ENCODE results near the gene NACAD.

NACAD gene

DNA sequence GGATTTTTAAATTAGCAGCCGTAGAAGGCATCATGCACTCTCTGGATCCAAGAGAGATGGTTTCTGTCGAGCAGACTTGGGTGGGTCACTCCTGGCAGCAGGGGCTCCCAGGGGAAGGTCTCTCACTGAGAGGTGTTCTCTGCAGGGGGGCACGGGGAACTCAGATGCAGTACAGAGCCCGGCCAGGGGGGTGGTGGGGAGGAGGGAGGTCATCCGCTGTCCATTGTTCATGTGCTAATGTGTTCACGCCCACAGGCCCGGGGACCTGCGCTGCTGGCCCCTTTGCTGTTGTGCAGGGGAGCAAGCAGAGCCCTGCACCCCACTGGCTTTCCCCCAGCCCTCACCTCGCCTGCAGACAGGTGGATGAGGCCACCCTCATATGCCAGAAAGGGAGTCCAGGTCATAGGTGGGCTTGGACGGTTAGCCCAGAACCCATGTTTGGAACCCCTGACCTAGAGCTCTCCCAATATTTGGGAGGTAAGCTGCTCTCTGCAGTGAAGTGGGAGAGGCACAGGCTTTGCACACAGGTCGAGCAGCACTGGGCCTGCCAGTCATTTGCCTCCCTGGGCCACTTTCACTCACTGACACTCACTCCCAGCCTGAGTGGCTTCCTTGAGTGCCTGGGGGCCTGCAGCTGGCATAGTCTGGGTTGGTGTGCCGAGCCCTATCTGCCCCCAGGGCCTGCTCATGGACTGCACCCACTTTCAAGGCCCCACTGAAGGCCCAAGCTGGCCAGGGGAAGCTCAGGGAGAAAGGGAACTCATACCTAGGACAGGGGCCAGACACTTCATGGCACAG is 35.3 kb upstream of the NACAD start:
- TF ChIP-seq ZFX (IDR thresholded peaks at IDR 0.05) = no peak
- TF ChIP-seq, protein P1, sequence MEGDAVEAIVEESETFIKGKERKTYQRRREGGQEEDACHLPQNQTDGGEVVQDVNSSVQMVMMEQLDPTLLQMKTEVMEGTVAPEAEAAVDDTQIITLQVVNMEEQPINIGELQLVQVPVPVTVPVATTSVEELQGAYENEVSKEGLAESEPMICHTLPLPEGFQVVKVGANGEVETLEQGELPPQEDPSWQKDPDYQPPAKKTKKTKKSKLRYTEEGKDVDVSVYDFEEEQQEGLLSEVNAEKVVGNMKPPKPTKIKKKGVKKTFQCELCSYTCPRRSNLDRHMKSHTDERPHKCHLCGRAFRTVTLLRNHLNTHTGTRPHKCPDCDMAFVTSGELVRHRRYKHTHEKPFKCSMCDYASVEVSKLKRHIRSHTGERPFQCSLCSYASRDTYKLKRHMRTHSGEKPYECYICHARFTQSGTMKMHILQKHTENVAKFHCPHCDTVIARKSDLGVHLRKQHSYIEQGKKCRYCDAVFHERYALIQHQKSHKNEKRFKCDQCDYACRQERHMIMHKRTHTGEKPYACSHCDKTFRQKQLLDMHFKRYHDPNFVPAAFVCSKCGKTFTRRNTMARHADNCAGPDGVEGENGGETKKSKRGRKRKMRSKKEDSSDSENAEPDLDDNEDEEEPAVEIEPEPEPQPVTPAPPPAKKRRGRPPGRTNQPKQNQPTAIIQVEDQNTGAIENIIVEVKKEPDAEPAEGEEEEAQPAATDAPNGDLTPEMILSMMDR (conservative IDR thresholded peaks at IDR 0.05) = no peak
- no peak overlapping the region for H3K27ac ChIP-seq

DNA sequence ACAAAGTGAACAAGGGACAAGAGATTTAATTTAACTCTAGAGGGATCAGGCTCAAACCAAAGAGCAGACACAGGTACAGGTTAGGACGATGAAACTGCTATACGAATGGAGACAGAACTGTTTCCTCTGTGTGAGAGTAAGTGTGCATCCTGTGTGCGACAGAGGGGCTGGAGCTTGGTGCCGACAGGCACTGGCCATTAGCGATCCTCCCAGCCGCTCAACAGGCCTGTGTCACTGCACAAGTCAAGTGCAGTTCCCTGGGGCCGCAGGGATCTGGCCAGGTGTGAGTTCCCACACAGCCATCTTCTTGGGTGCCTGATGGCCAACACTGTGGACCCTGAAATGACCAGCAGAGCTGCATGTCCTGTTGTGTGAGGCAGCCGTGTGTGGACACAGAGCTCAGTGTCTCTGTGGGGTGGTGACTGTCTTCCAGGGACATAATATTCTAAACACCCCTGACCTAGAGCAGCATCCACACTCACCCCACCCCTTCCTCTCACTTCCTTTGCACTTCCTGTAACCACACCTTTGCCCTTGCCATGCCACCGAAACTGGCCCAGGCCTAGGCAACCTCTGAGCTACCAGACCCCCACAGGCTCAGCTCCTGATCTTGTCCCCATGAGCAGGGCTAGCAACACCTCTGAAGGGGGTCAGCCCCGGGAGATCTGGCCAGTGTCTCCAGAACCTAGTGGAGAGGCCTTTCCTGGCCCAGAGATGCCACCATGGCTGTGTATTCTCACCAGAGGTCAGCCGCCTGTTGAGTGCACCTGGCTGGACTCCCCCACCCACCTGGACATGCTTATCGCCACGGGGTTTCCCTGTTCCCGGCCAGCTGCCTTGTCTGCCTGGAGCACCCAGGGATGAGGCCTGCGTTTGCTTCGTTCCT is 34.4 kb upstream of the NACAD start:
- H3K27ac ChIP-seq = no peak overlapping the region
- TF ChIP-seq ZFX (IDR thresholded peaks at IDR 0.05) = no peak
- TF ChIP-seq, protein P1 (conservative IDR thresholded peaks at IDR 0.05) = no peak

DNA sequence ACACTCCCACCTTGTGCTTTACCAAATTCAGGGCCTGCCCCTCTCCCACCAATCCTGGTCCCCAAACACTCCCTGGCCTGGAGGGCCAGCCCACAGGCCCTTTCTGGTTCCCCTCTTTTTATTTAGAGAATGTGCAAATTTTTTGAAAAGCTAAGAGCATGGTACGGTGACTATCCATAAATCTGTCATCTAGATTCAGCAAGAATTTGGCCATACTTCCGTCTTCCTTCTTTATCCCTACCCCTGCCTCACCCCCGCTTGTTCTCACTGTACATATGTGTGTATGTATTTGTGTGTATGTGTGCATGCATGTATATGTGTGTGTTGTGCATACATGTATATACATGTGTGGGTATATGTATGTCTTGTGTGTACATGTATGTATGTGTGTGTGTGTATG is 30.8 kb upstream of the NACAD start:
- TF ChIP-seq, protein P1 (conservative IDR thresholded peaks at IDR 0.05) = no peak
- no peak for TF ChIP-seq ZFX (IDR thresholded peaks at IDR 0.05)
- H3K27ac ChIP-seq = no peak overlapping the region

DNA sequence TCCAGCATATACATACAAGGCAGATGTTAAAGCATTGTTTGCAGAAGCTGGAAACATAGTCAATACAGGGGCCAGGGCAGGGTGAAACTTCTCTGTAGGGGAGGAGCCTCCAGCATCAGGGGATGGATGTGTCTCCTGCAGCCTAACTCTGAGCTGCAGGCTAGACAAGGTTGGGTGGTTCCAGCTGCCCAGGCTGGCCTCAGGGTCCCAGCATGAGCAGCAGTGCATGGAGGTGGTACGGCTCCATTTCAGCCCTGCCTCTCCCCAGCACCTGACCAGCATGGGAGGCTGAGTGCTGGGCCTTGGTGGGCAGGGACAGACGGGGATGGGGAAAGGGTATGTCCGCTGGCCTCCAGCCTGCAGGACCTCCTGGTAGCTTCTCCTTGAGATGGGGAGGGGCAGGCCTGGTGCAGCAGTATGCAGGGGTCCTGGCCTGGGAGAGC is 30.1 kb upstream of the NACAD start:
- no peak for TF ChIP-seq ZFX (IDR thresholded peaks at IDR 0.05)
- TF ChIP-seq, protein P1 (conservative IDR thresholded peaks at IDR 0.05) = no peak
- H3K27ac ChIP-seq = no peak overlapping the region

DNA sequence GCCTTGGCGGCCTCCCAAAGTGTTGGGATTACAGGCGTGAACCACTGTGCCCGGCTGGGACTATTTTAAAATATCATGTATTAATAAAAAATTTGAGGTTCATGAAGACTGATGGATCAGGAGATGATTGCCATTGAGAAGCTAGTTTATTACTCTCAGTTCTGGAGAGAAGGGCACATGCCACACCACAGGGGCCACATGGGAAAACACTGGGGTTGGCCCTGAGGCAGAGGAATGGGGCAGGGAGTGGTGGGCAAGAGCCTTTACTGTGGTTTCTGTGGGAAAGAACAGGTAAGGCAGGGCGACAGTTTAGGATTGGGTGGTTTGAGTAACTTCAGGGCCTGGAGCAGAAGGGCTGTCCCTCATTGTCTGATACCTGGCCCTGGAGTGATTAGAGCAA is 29.5 kb upstream of the NACAD start:
- TF ChIP-seq ZFX (IDR thresholded peaks at IDR 0.05) = no peak
- TF ChIP-seq, protein P1 (conservative IDR thresholded peaks at IDR 0.05) = no peak
- H3K27ac ChIP-seq = no peak overlapping the region

DNA sequence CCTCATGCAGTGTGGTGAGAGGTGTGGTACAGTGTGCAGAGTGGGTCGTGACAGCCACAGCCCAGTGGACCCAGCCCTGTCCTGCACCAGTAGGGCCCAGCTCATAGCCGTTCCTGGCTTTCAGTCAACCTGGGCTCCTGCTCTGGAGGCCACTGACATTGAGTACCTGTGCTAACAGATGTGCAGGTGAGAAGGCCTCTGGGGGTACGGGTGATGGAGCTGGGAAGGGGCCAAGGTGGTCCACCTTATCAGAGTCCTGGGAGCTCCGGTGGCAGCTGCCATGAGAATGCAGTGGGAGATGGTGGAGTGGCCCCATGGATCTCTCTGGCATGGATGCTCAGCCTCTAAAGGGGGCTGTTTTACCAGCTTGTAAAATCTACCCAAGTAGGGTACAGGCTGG is 28.8 kb upstream of the NACAD start:
- no peak overlapping the region for H3K27ac ChIP-seq
- no peak for TF ChIP-seq ZFX (IDR thresholded peaks at IDR 0.05)
- TF ChIP-seq, protein P1 (conservative IDR thresholded peaks at IDR 0.05) = no peak

DNA sequence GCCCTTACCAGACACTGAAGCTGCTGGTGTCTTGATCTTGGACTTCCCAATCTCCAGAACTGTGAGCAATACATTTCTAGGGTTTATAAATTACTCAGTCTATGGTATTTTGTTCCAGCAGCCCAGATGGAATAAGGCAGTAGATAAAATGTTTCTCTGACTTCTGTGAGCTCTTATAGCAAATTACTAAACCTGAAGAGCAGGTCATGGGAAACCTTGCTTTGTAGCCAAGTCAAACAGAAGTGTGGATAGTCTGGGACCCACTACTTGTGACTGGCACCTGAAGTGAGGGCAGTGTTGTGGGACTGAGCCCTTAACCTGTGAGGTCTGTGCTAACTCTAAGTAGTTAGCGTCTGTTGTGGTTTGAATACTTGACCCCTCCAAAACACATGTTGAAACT is 27.3 kb upstream of the NACAD start:
- H3K27ac ChIP-seq = no peak overlapping the region
- TF ChIP-seq, protein P1 (conservative IDR thresholded peaks at IDR 0.05) = no peak
- no peak for TF ChIP-seq ZFX (IDR thresholded peaks at IDR 0.05)
